Gastroesophageal sphincter (tissue), 3 donors: ENCODE measurements around the gene CD40.

Source experiments
- CTCF ChIP-seq, 4 experiments: fragments of 200-600 bp in 2 of 4; fragments of 450-650 bp in 2 of 4; sonication (generic) in 1 of 4; IDR thresholded peaks; one replicate each; pipeline ENCODE4 v1.5.1; 2017 to 2019; ENCODE audit warnings: antibody characterized with exemption in 4 of 4, mild to moderate bottlenecking in 2 of 4, moderate library complexity in 2 of 4
- EP300 ChIP-seq: sonication (generic); formaldehyde crosslinking; IDR thresholded peaks from one replicate; pipeline ENCODE4 v1.6.1; 2017; ENCODE audit warnings: antibody characterized with exemption, mild to moderate bottlenecking
- POLR2A ChIP-seq, 2 donors: fragments of 450-650 bp; IDR thresholded peaks; one replicate each; pipeline ENCODE4 v1.6.1; 2017; ENCODE audit warnings: antibody characterized with exemption in 2 of 2, mild to moderate bottlenecking in 2 of 2, moderate library complexity in 1 of 2

- no peak for TF ChIP-seq CTCF (IDR thresholded peaks at IDR 0.05)
- TF ChIP-seq EP300 = no peak
- TF ChIP-seq POLR2A (IDR thresholded peaks at IDR 0.05) = no peak
Observed at GRCh38 chr20:46112430-46113112, 5.5 kb upstream of the CD40 start.
